ENCODE measurements around the gene RDX. TPM values are rescaled to one million over a fixed set of nuclear protein-coding genes. Genes with fewer than 3 reads are reported as not detected.

RDX gene
- total and polyA plus RNA-seq, 2 donors (not counting 1 experiment from before 2014, with no cell fraction given): 4.4 to 34.8 TPM

DNA sequence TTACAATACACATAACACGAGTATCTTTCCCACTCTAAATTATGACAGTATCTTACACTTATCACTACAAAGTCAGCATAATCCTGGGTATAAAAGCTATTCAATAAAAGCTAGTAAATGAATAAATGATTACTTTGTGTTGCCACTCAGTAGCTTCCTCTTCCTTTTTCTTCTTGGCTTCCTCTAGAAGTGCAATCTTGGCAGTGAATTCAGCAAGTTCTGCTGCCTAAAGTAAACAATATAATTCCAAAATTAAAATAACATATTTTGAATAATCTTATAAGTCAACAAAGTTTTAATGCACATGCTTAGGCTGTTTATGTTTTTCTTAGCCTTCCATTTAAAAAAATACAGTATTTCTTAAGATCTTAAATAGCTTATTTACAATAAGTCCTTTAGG lies 60.4 kb downstream of the RDX start:
- H3K9me3 Mint-ChIP-seq (ENCODE audit: insufficient read depth): no peaks in the 10 kb centered on the region
- Histone ChIP-seq H3K9ac (ENCODE audit: low read length) (no peak overlapping the region), H4K20me1 (ENCODE audit: control insufficient read depth, insufficient read depth, low read length, poor library complexity, severe bottlenecking) (no peaks in the 10 kb centered on the region), H3K4me1 (ENCODE audit: control insufficient read depth in 2 of 2, insufficient read depth in 2 of 2, low read length in 2 of 2) (no peaks in the 10 kb centered on the region), H3K36me3 (replicated peaks in 1 of 2; ENCODE audit: control extremely low read depth in 1 of 2, control insufficient read depth in 1 of 2, extremely low read depth in 1 of 2, insufficient read depth in 2 of 2, low read length in 1 of 2) (peaks cover 0 to 17% of the 10 kb centered on the region in 2 experiments), H3K9me3 (ENCODE audit: control extremely low read depth in 1 of 3, control insufficient read depth in 2 of 3, insufficient read depth in 1 of 3, low read length in 2 of 3) (no peaks in the 10 kb centered on the region), H2AFZ (ENCODE audit: insufficient read depth, low read depth, low read length, poor library complexity, severe bottlenecking) (no peak overlapping the region), H3K4me3 (ENCODE audit: control extremely low read depth in 1 of 5, extremely low read depth in 1 of 5, insufficient read depth in 1 of 5, low read depth in 2 of 5, low read length in 4 of 5) (no peak overlapping the region), H3K4me2 (replicated peaks; ENCODE audit: low read depth, low read length, poor library complexity, severe bottlenecking) (no peak overlapping the region), H3K27ac (ENCODE audit: low read length in 2 of 2) (no peak overlapping the region), H3K79me2 (ENCODE audit: control insufficient read depth, insufficient read depth, low read length) (no peaks in the 10 kb centered on the region), H3K27me3 (replicated peaks in 1 of 4; ENCODE audit: control extremely low read depth in 1 of 4, control insufficient read depth in 3 of 4, insufficient read depth in 4 of 4, low read length in 3 of 4) (no peaks in the 10 kb centered on the region)
- no CpG with 5 or more reads among the region's 1 CpG for WGBS (ENCODE audit: insufficient coverage)
- DNase-seq: no peak
- H3K4me1 Mint-ChIP-seq: no peaks in the 10 kb centered on the region
- H3K27me3 Mint-ChIP-seq: no peaks in the 10 kb centered on the region
- POLR2A ChIA-PET: no interaction called here
- CTCF ChIA-PET: interaction anchor here (0.7 to 1.0 kb wide), 3 partner anchors 11 to 277 kb away, joined by 3 to 5 read pairs (median 3); no protein-coding TSS in a partner anchor
- H3K27ac Mint-ChIP-seq: no peak overlapping the region
- TF ChIP-seq, protein P1, sequence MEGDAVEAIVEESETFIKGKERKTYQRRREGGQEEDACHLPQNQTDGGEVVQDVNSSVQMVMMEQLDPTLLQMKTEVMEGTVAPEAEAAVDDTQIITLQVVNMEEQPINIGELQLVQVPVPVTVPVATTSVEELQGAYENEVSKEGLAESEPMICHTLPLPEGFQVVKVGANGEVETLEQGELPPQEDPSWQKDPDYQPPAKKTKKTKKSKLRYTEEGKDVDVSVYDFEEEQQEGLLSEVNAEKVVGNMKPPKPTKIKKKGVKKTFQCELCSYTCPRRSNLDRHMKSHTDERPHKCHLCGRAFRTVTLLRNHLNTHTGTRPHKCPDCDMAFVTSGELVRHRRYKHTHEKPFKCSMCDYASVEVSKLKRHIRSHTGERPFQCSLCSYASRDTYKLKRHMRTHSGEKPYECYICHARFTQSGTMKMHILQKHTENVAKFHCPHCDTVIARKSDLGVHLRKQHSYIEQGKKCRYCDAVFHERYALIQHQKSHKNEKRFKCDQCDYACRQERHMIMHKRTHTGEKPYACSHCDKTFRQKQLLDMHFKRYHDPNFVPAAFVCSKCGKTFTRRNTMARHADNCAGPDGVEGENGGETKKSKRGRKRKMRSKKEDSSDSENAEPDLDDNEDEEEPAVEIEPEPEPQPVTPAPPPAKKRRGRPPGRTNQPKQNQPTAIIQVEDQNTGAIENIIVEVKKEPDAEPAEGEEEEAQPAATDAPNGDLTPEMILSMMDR (IDR thresholded peaks at IDR 0.05): no peak
- TF ChIP-seq EZH2 (IDR thresholded peaks at IDR 0.05; ENCODE audit: borderline replicate concordance, insufficient read depth, low read depth, low read length, poor library complexity, severe bottlenecking): no peak
- H3K4me3 Mint-ChIP-seq: no peak overlapping the region
- intact Hi-C loops (cut with micrococcal nuclease): no loop called here
- no peak for ATAC-seq (ENCODE audit: low read depth)

DNA sequence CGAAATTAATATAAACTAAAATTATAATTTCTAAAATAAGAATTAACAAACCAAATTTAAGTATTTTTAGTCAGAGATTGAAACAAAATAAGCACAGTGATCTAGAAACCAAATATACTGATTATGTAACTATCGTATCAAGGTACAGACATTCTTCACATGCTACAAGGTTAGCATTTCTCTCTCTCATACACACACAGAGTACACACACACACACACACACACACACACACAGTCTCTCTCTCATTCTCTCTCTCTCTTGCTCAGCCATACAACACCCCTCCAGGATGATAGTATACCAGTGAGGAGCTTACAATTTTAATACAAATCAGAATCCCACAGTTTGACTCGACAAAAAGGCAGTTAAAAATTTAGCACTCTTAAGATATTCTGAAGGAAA lies 66.0 kb downstream of the RDX start:
- no peak overlapping the region for H3K27ac ChIP-seq (ENCODE audit: low read length in 2 of 2)
- peaks cover 0 to 11% of the 10 kb centered on the region in 2 experiments for H3K36me3 ChIP-seq (replicated peaks in 1 of 2; ENCODE audit: control extremely low read depth in 1 of 2, control insufficient read depth in 1 of 2, extremely low read depth in 1 of 2, insufficient read depth in 2 of 2, low read length in 1 of 2)
- ATAC-seq (ENCODE audit: low read depth) (no peak), DNase-seq (no peak)
- Mint-ChIP-seq H3K4me1 (no peaks in the 10 kb centered on the region), H3K27me3 (no peaks in the 10 kb centered on the region), H3K9me3 (ENCODE audit: insufficient read depth) (no peaks in the 10 kb centered on the region), H3K27ac (no peak overlapping the region), H3K4me3 (no peak overlapping the region)
- no peaks in the 10 kb centered on the region for H3K27me3 ChIP-seq (replicated peaks in 1 of 4; ENCODE audit: control extremely low read depth in 1 of 4, control insufficient read depth in 3 of 4, insufficient read depth in 4 of 4, low read length in 3 of 4)
- no peak overlapping the region for H3K4me3 ChIP-seq (ENCODE audit: control extremely low read depth in 1 of 5, extremely low read depth in 1 of 5, insufficient read depth in 1 of 5, low read depth in 2 of 5, low read length in 4 of 5)
- TF ChIP-seq EZH2 (IDR thresholded peaks at IDR 0.05; ENCODE audit: borderline replicate concordance, insufficient read depth, low read depth, low read length, poor library complexity, severe bottlenecking): no peak
- TF ChIP-seq, protein P1 (IDR thresholded peaks at IDR 0.05): no peak
- CTCF ChIA-PET: interaction anchor here (1.1 kb wide), 1 partner anchor 29 kb away, joined by 3 read pairs; no protein-coding TSS in a partner anchor
- 100% methylated on average over 1 of the region's 3 CpGs for WGBS (ENCODE audit: insufficient coverage)
- POLR2A ChIA-PET: no interaction called here
- no peak overlapping the region for H3K4me2 ChIP-seq (replicated peaks; ENCODE audit: low read depth, low read length, poor library complexity, severe bottlenecking)
- H3K79me2 ChIP-seq (ENCODE audit: control insufficient read depth, insufficient read depth, low read length): no peaks in the 10 kb centered on the region
- no peak overlapping the region for H3K9ac ChIP-seq (ENCODE audit: low read length)
- no peaks in the 10 kb centered on the region for H4K20me1 ChIP-seq (ENCODE audit: control insufficient read depth, insufficient read depth, low read length, poor library complexity, severe bottlenecking)
- no peak overlapping the region for H2AFZ ChIP-seq (ENCODE audit: insufficient read depth, low read depth, low read length, poor library complexity, severe bottlenecking)
- no peaks in the 10 kb centered on the region for H3K4me1 ChIP-seq (ENCODE audit: control insufficient read depth in 2 of 2, insufficient read depth in 2 of 2, low read length in 2 of 2)
- intact Hi-C loops (cut with micrococcal nuclease): no loop called here
- H3K9me3 ChIP-seq (ENCODE audit: control extremely low read depth in 1 of 3, control insufficient read depth in 2 of 3, insufficient read depth in 1 of 3, low read length in 2 of 3): no peaks in the 10 kb centered on the region
